Measurements from ENCODE around the gene RIMBP2. TPM values are rescaled to one million over a fixed set of nuclear protein-coding genes. Genes with fewer than 3 reads are reported as not detected.

Gene RIMBP2
- total and polyA plus RNA-seq, 2 experiments from 2014 or later, result not detected

DNA sequence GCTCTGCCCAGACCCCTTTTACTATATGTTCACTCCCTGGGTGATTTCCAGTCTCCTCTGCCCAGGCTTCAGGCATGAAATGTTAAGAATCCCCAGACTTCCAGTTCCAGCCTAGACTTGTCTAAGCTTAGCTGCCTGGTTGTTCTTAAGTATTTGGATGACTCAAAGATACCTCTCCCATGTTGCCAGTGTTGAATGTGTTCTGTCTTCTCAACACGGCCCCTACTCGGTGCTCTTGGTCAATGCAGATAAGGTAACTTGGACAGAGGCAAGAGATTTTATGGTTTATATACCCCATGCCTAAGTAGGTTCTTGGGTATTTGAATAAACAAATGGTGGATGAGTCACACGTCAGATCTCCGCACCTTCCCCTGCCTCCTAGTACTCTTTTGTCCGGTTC is 364.8 kb downstream of the RIMBP2 start:
- Histone ChIP-seq H3F3A (ENCODE audit: insufficient read depth) (no peaks in the 10 kb centered on the region), H3K4me1 (ENCODE audit: insufficient read depth) (no peaks in the 10 kb centered on the region), H2AFZ (no peak overlapping the region), H3K9me3 (ENCODE audit: low read depth) (no peaks in the 10 kb centered on the region), H3K4me3 (no peak overlapping the region), H3K9ac (no peak overlapping the region), H3K27me3 (replicated peaks; ENCODE audit: insufficient read depth) (no peaks in the 10 kb centered on the region), H4K20me1 (ENCODE audit: insufficient read depth) (no peaks in the 10 kb centered on the region), H3K36me3 (ENCODE audit: low read depth) (no peaks in the 10 kb centered on the region), H3K9me2 (ENCODE audit: insufficient read depth) (no peaks in the 10 kb centered on the region), H3K27ac (no peak overlapping the region), H3K79me2 (ENCODE audit: insufficient read depth) (no peaks in the 10 kb centered on the region), H3K4me2 (ENCODE audit: unreplicated experiment) (no peak overlapping the region)
- 62 to 69% methylated on average over 5 of the region's 5 CpGs for WGBS, 2 experiments (ENCODE audit: low coverage in 1 of 2, low lambda C conversion rate in 2 of 2, missing lambda C conversion rate in 2 of 2)
- DNase-seq, result no peak
- in situ Hi-C loops (cut with MboI), result no loop called here
- no peak for TF ChIP-seq EZH2 (IDR thresholded peaks at IDR 0.05; ENCODE audit: insufficient read depth, poor library complexity, severe bottlenecking)
- no peak for TF ChIP-seq EZH2phosphoT487 (IDR thresholded peaks at IDR 0.05; ENCODE audit: insufficient read depth, low read depth)

GRCh38 chr12:130350715-130351114 is 365.4 kb downstream of the RIMBP2 start:
- Histone ChIP-seq H3F3A (ENCODE audit: insufficient read depth) (no peaks in the 10 kb centered on the region), H3K9me3 (ENCODE audit: low read depth) (no peaks in the 10 kb centered on the region), H3K36me3 (ENCODE audit: low read depth) (no peaks in the 10 kb centered on the region), H3K27ac (no peak overlapping the region), H3K4me1 (ENCODE audit: insufficient read depth) (no peaks in the 10 kb centered on the region), H3K9ac (no peak overlapping the region), H3K4me2 (ENCODE audit: unreplicated experiment) (no peak overlapping the region), H3K79me2 (ENCODE audit: insufficient read depth) (no peaks in the 10 kb centered on the region), H3K4me3 (no peak overlapping the region), H3K9me2 (ENCODE audit: insufficient read depth) (no peaks in the 10 kb centered on the region), H4K20me1 (ENCODE audit: insufficient read depth) (no peaks in the 10 kb centered on the region), H3K27me3 (replicated peaks; ENCODE audit: insufficient read depth) (no peaks in the 10 kb centered on the region), H2AFZ (no peak overlapping the region)
- 20 to 47% methylated on average over 2 of the region's 2 CpGs for WGBS, 2 experiments (ENCODE audit: low coverage in 1 of 2, low lambda C conversion rate in 2 of 2, missing lambda C conversion rate in 2 of 2)
- no peak for TF ChIP-seq EZH2phosphoT487 (IDR thresholded peaks at IDR 0.05; ENCODE audit: insufficient read depth, low read depth)
- TF ChIP-seq EZH2 (IDR thresholded peaks at IDR 0.05; ENCODE audit: insufficient read depth, poor library complexity, severe bottlenecking), result no peak
- no peak for DNase-seq
- in situ Hi-C loops (cut with MboI), result no loop called here

DNA sequence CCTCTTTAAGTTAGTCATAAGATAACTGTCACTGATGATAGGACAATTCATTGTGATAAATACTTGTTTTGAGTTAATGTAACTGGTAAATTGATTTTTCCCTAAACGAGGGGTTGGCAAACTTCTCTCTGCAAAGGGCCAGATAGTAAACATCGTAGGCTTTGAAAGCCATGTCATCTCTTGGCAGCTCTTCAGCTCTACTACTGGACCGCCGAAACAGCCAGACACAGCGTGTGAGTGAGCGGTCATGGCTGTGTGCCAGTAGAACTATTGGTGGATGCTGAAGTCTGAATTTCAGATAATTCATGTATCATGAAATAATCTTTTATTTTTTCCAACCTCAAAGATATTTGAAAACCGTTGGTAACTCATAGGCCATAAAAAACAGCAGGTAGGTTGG is 368.5 kb downstream of the RIMBP2 start:
- no peaks in the 10 kb centered on the region for H3K36me3 ChIP-seq (ENCODE audit: low read depth)
- no peaks in the 10 kb centered on the region for H3K79me2 ChIP-seq (ENCODE audit: insufficient read depth)
- no peaks in the 10 kb centered on the region for H3K4me1 ChIP-seq (ENCODE audit: insufficient read depth)
- H4K20me1 ChIP-seq (ENCODE audit: insufficient read depth), result no peaks in the 10 kb centered on the region
- no peak overlapping the region for H3K9ac ChIP-seq
- H3K9me2 ChIP-seq (ENCODE audit: insufficient read depth), result no peaks in the 10 kb centered on the region
- no peaks in the 10 kb centered on the region for H3K9me3 ChIP-seq (ENCODE audit: low read depth)
- no peaks in the 10 kb centered on the region for H3K27me3 ChIP-seq (replicated peaks; ENCODE audit: insufficient read depth)
- H3F3A ChIP-seq (ENCODE audit: insufficient read depth), result no peaks in the 10 kb centered on the region
- no peak overlapping the region for H3K4me3 ChIP-seq
- H2AFZ ChIP-seq, result no peak overlapping the region
- TF ChIP-seq EZH2 (IDR thresholded peaks at IDR 0.05; ENCODE audit: insufficient read depth, poor library complexity, severe bottlenecking) (no peak), EZH2phosphoT487 (IDR thresholded peaks at IDR 0.05; ENCODE audit: insufficient read depth, low read depth) (no peak)
- in situ Hi-C loops (cut with MboI), result no loop called here
- WGBS, 2 experiments (ENCODE audit: low coverage in 1 of 2, low lambda C conversion rate in 2 of 2, missing lambda C conversion rate in 2 of 2), result 20 to 26% methylated on average over 7 of the region's 7 CpGs
- H3K27ac ChIP-seq, result no peak overlapping the region
- no peak for DNase-seq
- H3K4me2 ChIP-seq (ENCODE audit: unreplicated experiment), result no peak overlapping the region

Other genes with a start within 250 kb of the RIMBP2 start
- 45.5 and 46.9 TPM in 2 replicates for gene STX2, start 123.0 kb upstream of the RIMBP2 start, total RNA-seq (2014; rRNA removed; shearing (Covaris generic))
- gene STX2, start 123.0 kb upstream of the RIMBP2 start, polyA plus RNA-seq (2016; fragmentation: Nextera tagmentation; extraction: Ambion mirVana), result 28.9 and 30.1 TPM in 2 replicates
- gene RAN, start 155.8 kb upstream of the RIMBP2 start, total RNA-seq (2014; rRNA removed; shearing (Covaris generic)), result 389 and 541 TPM in 2 replicates
- 1,090 and 1,115 TPM in 2 replicates for gene RAN, start 155.8 kb upstream of the RIMBP2 start, polyA plus RNA-seq (2016; fragmentation: Nextera tagmentation; extraction: Ambion mirVana)
- 7.9 and 8.2 TPM in 2 replicates for gene ADGRD1, start 237.6 kb upstream of the RIMBP2 start, total RNA-seq (2014; rRNA removed; shearing (Covaris generic))
- gene ADGRD1, start 237.6 kb upstream of the RIMBP2 start, polyA plus RNA-seq (2016; fragmentation: Nextera tagmentation; extraction: Ambion mirVana), result 11.2 and 11.3 TPM in 2 replicates